Activated CD8-positive, alpha-beta T cell treated with anti-CD3 and anti-CD28 coated beads for 36 hours (primary cell): ENCODE measurements around the gene GRWD1. TPM values are rescaled to one million over a fixed set of nuclear protein-coding genes. Genes with fewer than 3 reads are reported as not detected.

Experiments used
- ATAC-seq: fragments of 200-7000 bp; cut with Tn5 transposase; one replicate; pipeline ENCODE4 v1.10.0; 2021; ENCODE audit warnings: mild to moderate bottlenecking, moderate library complexity
- CTCF ChIA-PET: fragments of 350-600 bp; sonication (Branson Sonifier 250); formaldehyde crosslinking; loops from one replicate; lab custom pipeline; 2021; ENCODE audit warnings: antibody characterized with exemption; lab: Charles Lee
- POLR2A ChIA-PET: fragments of 350-600 bp; sonication (Branson Sonifier 250); formaldehyde crosslinking; loops from one replicate; lab custom pipeline; 2021; ENCODE audit warnings: antibody characterized with exemption; lab: Charles Lee
- DNase-seq: peaks from one replicate; pipeline ENCODE4 v3.0.0-alpha.2; 2020
- H3K27ac Mint-ChIP-seq: one replicate; pipeline ENCODE4 v1.8.0; 2021; ENCODE audit warnings: mild to moderate bottlenecking, mixed read lengths
- H3K27me3 Mint-ChIP-seq: one replicate; pipeline ENCODE4 v1.8.0; 2021; ENCODE audit warnings: mixed read lengths
- H3K36me3 Mint-ChIP-seq: one replicate; pipeline ENCODE4 v1.8.0; 2021; ENCODE audit warnings: low read depth, mixed read lengths
- H3K4me1 Mint-ChIP-seq: one replicate; pipeline ENCODE4 v1.8.0; 2021; ENCODE audit warnings: low read depth, mixed read lengths
- H3K4me3 Mint-ChIP-seq: one replicate; pipeline ENCODE4 v1.8.0; 2021; ENCODE audit warnings: mild to moderate bottlenecking, moderate library complexity, mixed read lengths
- H3K9me3 Mint-ChIP-seq: one replicate; pipeline ENCODE4 v1.8.0; 2021; ENCODE audit warnings: mixed read lengths
- CTCF ChIP-seq: fragments of 200-600 bp; IDR thresholded peaks from one replicate; pipeline ENCODE4 v1.8.0; 2022; ENCODE audit warnings: antibody characterized with exemption, mild to moderate bottlenecking
- intact Hi-C: fragments of 100-400 bp; cut with micrococcal nuclease; formaldehyde crosslinking; loops from one replicate; pipeline ENCODE4 v1.10.0; 2022
- total RNA-seq, 2 experiments: library from RNA; stranded (reverse); gene quantifications; one replicate each; pipeline ENCODE4 v1.2.3, GENCODE V29; 2021

GRWD1 gene
- total RNA-seq, 2 experiments from 2014 or later: 49.4 to 50.1 TPM

DNA sequence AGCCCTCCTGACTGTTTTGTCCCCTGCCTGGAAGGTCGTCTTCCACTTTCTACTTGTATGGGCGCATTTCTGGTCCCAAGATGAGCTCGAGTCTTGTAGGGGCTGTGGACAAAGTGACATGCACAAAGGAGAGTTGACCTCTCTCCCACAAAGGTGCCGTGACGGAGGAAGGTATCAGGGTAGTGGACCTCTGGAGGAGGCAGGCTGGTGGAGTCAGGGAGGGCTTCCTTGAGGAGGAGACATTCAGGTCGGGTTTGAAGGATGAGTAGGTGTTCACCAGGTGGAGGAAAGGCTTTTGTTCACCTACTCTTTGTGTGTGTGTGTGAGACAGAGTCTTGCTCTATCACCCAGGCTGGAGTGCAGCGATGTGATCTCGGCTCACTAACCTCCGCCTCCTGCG, 25.1 kb downstream of the GRWD1 start:
- Mint-ChIP-seq H3K27me3 (no peaks in the 10 kb centered on the region), H3K4me1 (peaks cover 17% of the 10 kb centered on the region), H3K36me3 (peaks cover 6% of the 10 kb centered on the region), H3K27ac (no peak overlapping the region), H3K4me3 (peak overlapping the region; percentile 83), H3K9me3 (no peaks in the 10 kb centered on the region)
- no peak for TF ChIP-seq CTCF
- ATAC-seq (no peak), DNase-seq (no peak)
- ChIA-PET POLR2A (interaction anchor here (1.2 to 1.4 kb wide), 3 partner anchors 11 to 76 kb away, joined by 3 to 4 read pairs (median 3); no protein-coding TSS in a partner anchor), CTCF (interaction anchor here (1.0 to 1.8 kb wide), 3 partner anchors 17 to 113 kb away, joined by 3 to 8 read pairs (median 5); no protein-coding TSS in a partner anchor)
- intact Hi-C loops: no loop called here

DNA sequence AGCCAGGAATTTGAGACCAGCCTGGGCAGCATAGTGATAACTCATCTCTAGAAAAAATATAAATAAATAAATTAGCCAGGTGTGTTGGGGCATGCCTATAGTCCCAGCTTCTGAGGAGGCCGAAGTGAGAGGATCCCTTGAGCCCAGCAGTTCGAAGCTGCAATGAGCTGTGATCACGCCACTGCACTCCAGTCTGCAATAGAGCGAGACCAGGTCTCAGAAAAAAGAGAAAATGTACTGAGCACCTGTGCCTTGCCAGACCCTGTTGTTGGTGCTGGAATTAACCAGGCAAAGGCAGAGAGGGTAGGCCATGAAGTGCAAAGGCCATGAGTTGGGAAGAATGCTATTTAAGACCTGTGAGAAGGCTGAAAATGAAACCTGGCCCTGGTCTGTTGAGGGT, 26.1 kb downstream of the GRWD1 start:
- H3K36me3 Mint-ChIP-seq: peaks cover 6% of the 10 kb centered on the region
- DNase-seq (no peak), ATAC-seq (no peak)
- H3K27me3 Mint-ChIP-seq: no peaks in the 10 kb centered on the region
- intact Hi-C loops: no loop called here
- H3K4me1 Mint-ChIP-seq: peaks cover 17% of the 10 kb centered on the region
- POLR2A ChIA-PET: interaction anchor here (1.4 kb wide), 1 partner anchor 16 kb away, joined by 3 read pairs; no protein-coding TSS in a partner anchor
- no peaks in the 10 kb centered on the region for H3K9me3 Mint-ChIP-seq
- CTCF ChIA-PET: interaction anchor here (1.3 to 1.5 kb wide), 2 partner anchors 9 to 18 kb away, joined by 3 to 6 read pairs; no protein-coding TSS in a partner anchor
- H3K4me3 Mint-ChIP-seq: no peak overlapping the region
- no peak for TF ChIP-seq CTCF
- H3K27ac Mint-ChIP-seq: peak overlapping the region; percentile 15

DNA sequence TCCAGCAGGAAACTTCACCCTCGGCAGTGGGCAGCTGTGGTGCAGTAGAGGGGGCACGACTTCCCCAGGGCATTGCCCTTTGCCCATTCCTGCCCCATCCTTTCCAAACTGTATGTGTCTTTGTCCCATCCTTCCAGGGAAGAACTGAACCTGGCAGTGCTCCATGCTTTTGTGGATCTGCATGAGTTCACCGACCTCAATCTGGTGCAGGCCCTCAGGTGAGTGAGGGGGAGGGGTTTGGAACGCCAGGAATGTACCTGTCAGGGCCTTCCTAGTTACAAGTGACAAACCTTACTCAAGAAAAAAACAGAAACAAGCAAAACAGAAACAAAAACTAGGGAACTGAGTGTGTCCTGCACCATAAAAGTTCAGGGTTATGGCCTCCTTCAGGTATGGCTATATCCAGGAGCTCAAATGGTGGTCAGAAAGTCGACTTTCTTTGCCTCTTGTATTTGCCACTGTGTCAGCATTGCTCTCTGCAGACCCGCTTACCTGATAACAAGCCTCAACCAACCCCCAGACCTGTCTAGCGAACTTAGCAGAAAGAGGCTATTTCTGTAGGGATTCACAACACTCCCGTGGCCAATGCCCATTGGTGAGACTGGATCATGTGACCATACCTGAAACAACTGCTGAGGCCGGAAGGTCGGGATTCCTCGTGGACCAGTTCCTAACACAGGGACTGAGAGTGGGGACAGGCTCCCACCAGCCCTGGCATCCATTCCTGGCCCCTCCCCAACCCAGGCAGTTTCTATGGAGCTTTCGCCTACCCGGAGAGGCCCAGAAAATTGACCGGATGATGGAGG, 27.6 kb downstream of the GRWD1 start:
- Mint-ChIP-seq H3K4me3 (no peak overlapping the region), H3K36me3 (peaks cover 6% of the 10 kb centered on the region), H3K9me3 (no peaks in the 10 kb centered on the region), H3K27ac (no peak overlapping the region), H3K4me1 (peaks cover 12% of the 10 kb centered on the region), H3K27me3 (no peaks in the 10 kb centered on the region)
- ATAC-seq (no peak), DNase-seq (no peak)
- POLR2A ChIA-PET: no interaction called here
- intact Hi-C loops: no loop called here
- CTCF ChIA-PET: interaction anchor here (1.3 kb wide), 1 partner anchor 17 kb away, joined by 6 read pairs; no protein-coding TSS in a partner anchor
- TF ChIP-seq CTCF: no peak

DNA sequence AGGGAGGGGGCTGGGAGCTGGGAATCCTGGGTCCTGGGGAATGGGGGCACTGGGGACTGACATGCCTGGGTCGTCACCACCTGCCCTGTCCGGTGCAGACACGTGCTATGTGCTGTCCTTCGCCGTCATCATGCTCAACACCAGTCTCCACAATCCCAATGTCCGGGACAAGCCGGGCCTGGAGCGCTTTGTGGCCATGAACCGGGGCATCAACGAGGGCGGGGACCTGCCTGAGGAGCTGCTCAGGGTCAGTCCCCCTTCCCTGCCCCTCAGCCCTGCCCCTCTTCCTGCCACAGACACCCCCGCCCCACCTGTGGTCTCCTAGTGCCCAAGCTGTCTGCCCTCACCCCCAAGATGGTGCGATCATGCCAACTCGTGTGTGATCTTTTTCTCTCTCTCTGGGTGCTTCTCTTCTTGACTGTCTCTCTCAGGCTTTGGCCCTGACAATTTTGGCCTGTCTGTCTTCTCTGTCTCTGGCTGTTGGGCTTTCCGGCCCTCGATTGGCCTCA, 28.4 kb downstream of the GRWD1 start:
- peaks cover 10% of the 10 kb centered on the region for H3K4me1 Mint-ChIP-seq
- no peaks in the 10 kb centered on the region for H3K9me3 Mint-ChIP-seq
- no peak overlapping the region for H3K4me3 Mint-ChIP-seq
- DNase-seq (no peak), ATAC-seq (no peak)
- peak overlapping the region; percentile 78 for H3K27ac Mint-ChIP-seq
- no peaks in the 10 kb centered on the region for H3K27me3 Mint-ChIP-seq
- CTCF ChIA-PET: interaction anchor here (1.2 kb wide), 1 partner anchor 16 kb away, joined by 6 read pairs; no protein-coding TSS in a partner anchor
- H3K36me3 Mint-ChIP-seq: peaks cover 6% of the 10 kb centered on the region
- intact Hi-C loops: no loop called here
- TF ChIP-seq CTCF: no peak
- POLR2A ChIA-PET: interaction anchor here (2.2 kb wide), 1 partner anchor 25 kb away, joined by 9 read pairs; no protein-coding TSS in a partner anchor
